IMR-90 (cell line): Measurements from ENCODE around the gene KANSL1L. TPM values are rescaled to one million over a fixed set of nuclear protein-coding genes. Genes with fewer than 3 reads are reported as not detected.

Experiments used
- ATAC-seq: fragments of 200-7000 bp; cut with Tn5 transposase; 2 replicates; pipeline ENCODE4 v1.9.1; 2020; ENCODE audit warnings: low read depth, mild to moderate bottlenecking, moderate library complexity
- BruUV-seq: library from RNA; stranded (reverse); fragments of 400-500 nt; replicated peaks from 2 replicates; lab custom pipeline; 2021; lab: Mats Ljungman, UMichigan
- CTCF ChIA-PET: fragments of 300-600 bp; formaldehyde crosslinking; extraction: SDS; loops from one replicate; lab custom pipeline; 2021; ENCODE audit warnings: antibody characterized with exemption; lab: Yijun Ruan, JAX
- POLR2A ChIA-PET: fragments of 300-600 bp; sonication (Branson Sonifier 250); formaldehyde crosslinking; loops from one replicate; lab custom pipeline; 2022; ENCODE audit warnings: antibody characterized with exemption; ENCODE audit not compliant: unreplicated experiment; lab: Charles Lee
- DNase-seq: peaks from one replicate; pipeline ENCODE4 v3.0.0; 2013
- H2AFZ ChIP-seq: replicated peaks from 2 replicates; pipeline ENCODE3; 2013; ENCODE audit warnings: low read length, mild to moderate bottlenecking; ENCODE audit not compliant: poor library complexity
- H2AK5ac ChIP-seq: 2 replicates; pipeline ENCODE4 v1.6.1; 2013; ENCODE audit warnings: low read depth, low read length, inconsistent platforms
- H2AK9ac ChIP-seq: replicated peaks from 2 replicates; pipeline ENCODE3; 2013; ENCODE audit warnings: mild to moderate bottlenecking, low read depth, low read length, moderate library complexity; ENCODE audit not compliant: poor library complexity
- H2BK120ac ChIP-seq: 2 replicates; pipeline ENCODE4 v1.6.1; 2013; ENCODE audit warnings: low read depth, low read length, inconsistent platforms
- H2BK15ac ChIP-seq: 3 replicates; pipeline ENCODE4 v1.6.1; 2013; ENCODE audit warnings: low read depth, low read length, inconsistent platforms
- H2BK20ac ChIP-seq: 2 replicates; pipeline ENCODE4 v1.6.1; 2013; ENCODE audit warnings: low read depth, mild to moderate bottlenecking, inconsistent platforms, low read length, moderate library complexity
- H2BK5ac ChIP-seq: 2 replicates; pipeline ENCODE4 v1.6.1; 2013; ENCODE audit warnings: mild to moderate bottlenecking, low read depth, low read length, inconsistent platforms; ENCODE audit not compliant: poor library complexity, severe bottlenecking
- H3K14ac ChIP-seq: replicated peaks from 2 replicates; pipeline ENCODE4 v1.6.1; 2013; ENCODE audit warnings: low read depth, low read length, inconsistent platforms
- H3K18ac ChIP-seq: 2 replicates; pipeline ENCODE4 v1.6.1; 2013; ENCODE audit warnings: low read depth, low read length, control low read depth
- H3K23ac ChIP-seq: 2 replicates; pipeline ENCODE4 v1.6.1; 2013; ENCODE audit warnings: low read depth, low read length, inconsistent platforms
- H3K27ac ChIP-seq: 2 replicates; pipeline ENCODE4 v1.5.1; 2013; ENCODE audit warnings: mild to moderate bottlenecking, control low read depth, low read length; ENCODE audit not compliant: insufficient read depth
- H3K27me3 ChIP-seq: 2 replicates; pipeline ENCODE4 v1.6.1; 2013; ENCODE audit warnings: low read length; ENCODE audit not compliant: control insufficient read depth, insufficient read depth
- H3K36me3 ChIP-seq: 2 replicates; pipeline ENCODE4 v1.6.1; 2013; ENCODE audit warnings: low read length, mixed read lengths; ENCODE audit not compliant: control insufficient read depth, insufficient read depth
- H3K4ac ChIP-seq: 2 replicates; pipeline ENCODE4 v1.6.1; 2013; ENCODE audit warnings: low read depth, low read length, inconsistent platforms
- H3K4me1 ChIP-seq: 2 replicates; pipeline ENCODE4 v1.6.1; 2013; ENCODE audit warnings: low read length, mixed read lengths; ENCODE audit not compliant: control insufficient read depth, insufficient read depth
- H3K4me2 ChIP-seq: 2 replicates; pipeline ENCODE4 v1.6.1; 2013; ENCODE audit warnings: low read depth, mild to moderate bottlenecking, control low read depth, low read length, moderate library complexity
- H3K4me3 ChIP-seq: 2 replicates; pipeline ENCODE4 v1.5.1; 2013; ENCODE audit warnings: low read depth, mild to moderate bottlenecking, control low read depth, low read length, moderate library complexity; ENCODE audit not compliant: insufficient read depth
- H3K56ac ChIP-seq: 2 replicates; pipeline ENCODE4 v1.6.1; 2013; ENCODE audit warnings: low read length, inconsistent platforms; ENCODE audit not compliant: insufficient read depth; ENCODE audit errors: extremely low read depth
- H3K79me1 ChIP-seq, 2 experiments: 2 replicates each; pipeline ENCODE4 v1.6.1; 2013; ENCODE audit warnings: low read length in 2 of 2, inconsistent platforms in 1 of 2, low read depth in 1 of 2
- H3K9ac ChIP-seq: 2 replicates; pipeline ENCODE4 v1.6.1; 2013; ENCODE audit warnings: low read depth, low read length, control low read depth
- H3K9me1 ChIP-seq: 2 replicates; pipeline ENCODE4 v1.6.1; 2013; ENCODE audit warnings: low read length, inconsistent platforms; ENCODE audit not compliant: insufficient read depth
- H3K9me3 ChIP-seq: 2 replicates; pipeline ENCODE4 v1.6.1; 2013; ENCODE audit warnings: low read length; ENCODE audit not compliant: control insufficient read depth, insufficient read depth
- H4K20me1 ChIP-seq: 2 replicates; pipeline ENCODE4 v1.6.1; 2013; ENCODE audit warnings: low read length, inconsistent platforms; ENCODE audit not compliant: insufficient read depth
- H4K5ac ChIP-seq: 2 replicates; pipeline ENCODE4 v1.6.1; 2013; ENCODE audit warnings: mild to moderate bottlenecking, low read depth, low read length, control low read depth
- H4K8ac ChIP-seq, 2 experiments: 2 replicates each; pipeline ENCODE4 v1.6.1; 2013; ENCODE audit warnings: low read depth in 2 of 2, low read length in 2 of 2, control low read depth in 1 of 2, inconsistent platforms in 1 of 2
- H4K91ac ChIP-seq: 2 replicates; pipeline ENCODE4 v1.6.1; 2013; ENCODE audit warnings: low read depth, low read length, inconsistent platforms; ENCODE audit not compliant: insufficient read depth
- FOS ChIP-seq: fragments of 150-350 bp; IDR thresholded peaks from 2 replicates; pipeline ENCODE4 v1.6.1; 2016; ENCODE audit warnings: low read depth, low read length
- MAZ ChIP-seq: IDR thresholded peaks from 2 replicates; pipeline ENCODE4 v1.6.1; 2012; ENCODE audit warnings: low read depth, mild to moderate bottlenecking, low read length, improper control_type of control experiment, moderate library complexity, borderline replicate concordance
- RAD21 ChIP-seq: IDR thresholded peaks from 2 replicates; pipeline ENCODE4 v1.6.1; 2012; ENCODE audit warnings: low read length, improper control_type of control experiment
- WGBS, 2 experiments: methylation state at CpG; one replicate each; pipeline versions ENCODE4 v1.1.5 to v1.1.7; 2013; ENCODE audit warnings: missing lambda C conversion rate in 2 of 2; ENCODE audit not compliant: insufficient read length in 1 of 2; ENCODE audit errors: extremely low coverage in 2 of 2; 5-methylcytosine and 5-hydroxymethylcytosine counted together
- dilution Hi-C: fragments of 300-500 bp; cut with HindIII; formaldehyde crosslinking; loops from one replicate; pipeline ENCODE4 v1.14.3; 2018; ENCODE audit warnings: low sequenced_read_pairs; ENCODE audit not compliant: unreplicated experiment
- in situ Hi-C: fragments of 300-500 bp; cut with MboI; formaldehyde crosslinking; loops from 3 replicates; pipeline ENCODE4 v1.14.3; 2019; ENCODE audit warnings: low sequenced_read_pairs, inconsistent platforms, mixed read lengths
- intact Hi-C: fragments of 100-400 bp; cut with micrococcal nuclease; formaldehyde crosslinking; loops from 2 replicates; pipeline ENCODE4 v1.10.0; 2022
- polyA plus RNA-seq, 3 experiments: library from polyadenylated mRNA; depleted of rRNA; stranded (reverse); fragments of >200 nt; gene quantifications; 2 replicates each; pipeline ENCODE4 v1.2.3, GENCODE V29; 2012; ENCODE audit warnings: low replicate concordance in 1 of 3
- total RNA-seq: library from RNA; depleted of rRNA; stranded (reverse); fragments of >200 nt; gene quantifications from 2 replicates; pipeline ENCODE4 v1.2.3, GENCODE V29; 2012

KANSL1L gene
- total and polyA plus RNA-seq, 2 of the 4 experiments (the other 2 are of a cell fraction) = 3.1 to 7.2 TPM

DNA sequence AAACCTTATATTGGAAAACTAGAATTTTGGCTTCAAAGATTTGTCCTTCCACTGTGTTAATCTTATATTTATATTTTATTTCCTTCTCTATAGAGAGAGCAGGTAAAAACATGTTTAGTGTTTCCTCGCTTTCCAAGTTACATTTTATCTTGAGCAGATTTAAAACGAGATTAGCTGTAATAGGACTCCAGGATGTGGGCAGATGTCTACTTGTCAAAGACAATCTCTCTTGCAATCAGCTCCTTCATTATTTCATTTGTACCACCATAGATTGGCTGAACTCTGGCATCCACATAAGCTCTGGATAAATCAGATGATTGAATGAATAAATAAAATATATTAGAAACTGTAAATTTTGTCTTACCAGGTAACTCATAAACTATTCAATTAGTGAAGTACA is 17.5 kb upstream of the KANSL1L start:
- no peaks in the 10 kb centered on the region for H3K36me3 ChIP-seq
- no peak overlapping the region for H3K14ac ChIP-seq
- H3K9me1 ChIP-seq = no peaks in the 10 kb centered on the region
- no peak overlapping the region for H3K18ac ChIP-seq
- no peak overlapping the region for H3K23ac ChIP-seq
- dilution Hi-C loops = no loop called here
- no peak overlapping the region for H3K27ac ChIP-seq
- POLR2A ChIA-PET = no interaction called here
- BruUV-seq = no TSS peak
- intact Hi-C loops = no loop called here
- H2BK15ac ChIP-seq = no peak overlapping the region
- H3K79me1 ChIP-seq = no peaks in the 10 kb centered on the region
- no peak overlapping the region for H4K91ac ChIP-seq
- H3K56ac ChIP-seq = no peak overlapping the region
- H2AK5ac ChIP-seq = no peak overlapping the region
- no peak for TF ChIP-seq RAD21
- TF ChIP-seq MAZ = no peak
- TF ChIP-seq FOS = no peak
- H3K4me3 ChIP-seq = no peak overlapping the region
- H2BK120ac ChIP-seq = no peak overlapping the region
- no peak overlapping the region for H2BK5ac ChIP-seq
- H4K8ac ChIP-seq = no peak overlapping the region
- H3K4me2 ChIP-seq = no peak overlapping the region
- ATAC-seq (no peak), DNase-seq (no peak)
- H3K4me1 ChIP-seq = no peaks in the 10 kb centered on the region
- in situ Hi-C loops = no loop called here
- H3K27me3 ChIP-seq = peaks cover 1% of the 10 kb centered on the region; the same call in 1 of the 2 replicates
- no peak overlapping the region for H2AFZ ChIP-seq
- no peak overlapping the region for H4K5ac ChIP-seq
- no peak overlapping the region for H2BK20ac ChIP-seq
- H4K20me1 ChIP-seq = no peaks in the 10 kb centered on the region
- WGBS, 2 experiments = no CpG with 5 or more reads among the region's 2 CpGs
- no peak overlapping the region for H3K9ac ChIP-seq
- no peak overlapping the region for H3K4ac ChIP-seq
- H2AK9ac ChIP-seq = no peak overlapping the region
- no peaks in the 10 kb centered on the region for H3K9me3 ChIP-seq
- CTCF ChIA-PET = no interaction called here
